Activated T-cell treated with anti-CD3 and anti-CD28 coated beads, Interleukin-2, amount 50 U/mL, for 4 hours (primary cell): ENCODE results near the gene SLC66A1. TPM values are rescaled to one million over a fixed set of nuclear protein-coding genes. Genes with fewer than 3 reads are reported as not detected.

Source experiments
- ATAC-seq, 2 donors: fragments of 200-7000 bp; cut with Tn5 transposase; one replicate each; pipeline ENCODE4 v1.10.0; 2021
- DNase-seq: peaks from one replicate; pipeline ENCODE4 v3.0.0-alpha.2; 2020
- H3K27me3 Mint-ChIP-seq: one replicate; pipeline ENCODE4 v1.8.0; 2021; ENCODE audit warnings: low read depth, mixed read lengths
- H3K36me3 Mint-ChIP-seq: one replicate; pipeline ENCODE4 v1.8.0; 2022; ENCODE audit warnings: mixed read lengths; ENCODE audit not compliant: insufficient read depth
- H3K4me1 Mint-ChIP-seq: one replicate; pipeline ENCODE4 v1.8.0; 2021; ENCODE audit warnings: low read depth, mixed read lengths
- H3K4me3 Mint-ChIP-seq: one replicate; pipeline ENCODE4 v1.8.0; 2021; ENCODE audit warnings: mild to moderate bottlenecking, moderate library complexity, mixed read lengths
- H3K9me3 Mint-ChIP-seq: one replicate; pipeline ENCODE4 v1.8.0; 2021; ENCODE audit warnings: mixed read lengths
- total RNA-seq, 3 donors: library from RNA; stranded (reverse); gene quantifications; one replicate each; pipeline ENCODE4 v1.2.1, GENCODE V29; 2021

SLC66A1 gene
- total RNA-seq, 3 donors from 2014 or later: 2.8 to 4.3 (median 3.6) TPM

- H3K36me3 Mint-ChIP-seq: peaks cover 22% of the 10 kb centered on the region
Observed at GRCh38 chr1:19374083-19374801, 62.1 kb downstream of the SLC66A1 start.

GRCh38 chr1:19374926-19375325 lies 62.8 kb downstream of the SLC66A1 start:
- peaks cover 26% of the 10 kb centered on the region for H3K4me1 Mint-ChIP-seq
- no peaks in the 10 kb centered on the region for H3K9me3 Mint-ChIP-seq
- no peak for ATAC-seq
- DNase-seq: no peak
- no peaks in the 10 kb centered on the region for H3K27me3 Mint-ChIP-seq
- H3K4me3 Mint-ChIP-seq: no peak overlapping the region
- H3K36me3 Mint-ChIP-seq: peaks cover 26% of the 10 kb centered on the region

More at GRCh38 chr1:19374083-19374801, 62.1 kb downstream of the SLC66A1 start:
- Mint-ChIP-seq H3K27me3 (no peaks in the 10 kb centered on the region), H3K9me3 (no peaks in the 10 kb centered on the region), H3K4me1 (peaks cover 25% of the 10 kb centered on the region), H3K4me3 (no peak overlapping the region)
- no peak for DNase-seq
- ATAC-seq: no peak

GRCh38 chr1:19375631-19376400 lies 63.7 kb downstream of the SLC66A1 start:
- peaks cover 22% of the 10 kb centered on the region for H3K4me1 Mint-ChIP-seq
- H3K4me3 Mint-ChIP-seq: no peak overlapping the region
- peaks cover 26% of the 10 kb centered on the region for H3K36me3 Mint-ChIP-seq
- ATAC-seq (no peak), DNase-seq (no peak)
- H3K9me3 Mint-ChIP-seq: no peaks in the 10 kb centered on the region
- no peaks in the 10 kb centered on the region for H3K27me3 Mint-ChIP-seq

GRCh38 chr1:19376428-19377372 lies 64.6 kb downstream of the SLC66A1 start:
- no peaks in the 10 kb centered on the region for H3K9me3 Mint-ChIP-seq
- ATAC-seq (no peak), DNase-seq (no peak)
- peaks cover 21% of the 10 kb centered on the region for H3K4me1 Mint-ChIP-seq
- H3K4me3 Mint-ChIP-seq: no peak overlapping the region
- H3K27me3 Mint-ChIP-seq: no peaks in the 10 kb centered on the region
- H3K36me3 Mint-ChIP-seq: peaks cover 26% of the 10 kb centered on the region

GRCh38 chr1:19377812-19378718 lies 65.9 kb downstream of the SLC66A1 start:
- H3K36me3 Mint-ChIP-seq: peaks cover 23% of the 10 kb centered on the region
- DNase-seq (no peak), ATAC-seq (peak; percentile 81 to 88)
- no peaks in the 10 kb centered on the region for H3K9me3 Mint-ChIP-seq
- no peaks in the 10 kb centered on the region for H3K27me3 Mint-ChIP-seq
- no peak overlapping the region for H3K4me3 Mint-ChIP-seq
- peaks cover 21% of the 10 kb centered on the region for H3K4me1 Mint-ChIP-seq

Other genes starting within 250 kb of the SLC66A1 start
- gene UBR4, start 102.1 kb upstream of the SLC66A1 start, total RNA-seq: 100 to 1,000 TPM; 102 to 123 (median 108) TPM
- 10 to 100 TPM; 74.8 to 79.6 (median 77.0) TPM for gene EMC1, start 60.8 kb upstream of the SLC66A1 start, total RNA-seq
- gene MRTO4, start 60.5 kb upstream of the SLC66A1 start, total RNA-seq: 100 to 1,000 TPM; 199 to 231 (median 207) TPM
- gene AKR7A3, start 23.6 kb upstream of the SLC66A1 start, total RNA-seq: 1 to 10 TPM in 2 of 3 donors, under 1 TPM in 1; 0.53 to 1.3 (median 1.0) TPM
- gene AKR7A2, start 182 bp upstream of the SLC66A1 start, total RNA-seq: 10 to 100 TPM; 19.2 to 26.3 (median 20.5) TPM
- 100 to 1,000 TPM; 262 to 285 (median 264) TPM for gene CAPZB, start 173.2 kb downstream of the SLC66A1 start, total RNA-seq